BJ (cell line): ENCODE data around the gene GRK2. TPM values are rescaled to one million over a fixed set of nuclear protein-coding genes. Genes with fewer than 3 reads are reported as not detected.

Experiments
- CTCF ChIA-PET: fragments of 350-600 bp; formaldehyde crosslinking; extraction: SDS; loops from one replicate; lab custom pipeline; 2021; ENCODE audit warnings: antibody characterized with exemption, inconsistent platforms; lab: Yijun Ruan, JAX
- POLR2A ChIA-PET: fragments of 300-600 bp; sonication (Branson Sonifier 250); formaldehyde crosslinking; extraction: SDS; loops from one replicate; lab custom pipeline; 2021; ENCODE audit warnings: antibody characterized with exemption; lab: Charles Lee
- DNase-seq: peaks from one replicate; pipeline ENCODE4 v3.0.0-alpha.2; 2011; ENCODE audit warnings: low read depth
- H3K27me3 ChIP-seq: 2 replicates; pipeline ENCODE4 v1.6.0; 2011; ENCODE audit warnings: low read length; ENCODE audit not compliant: control insufficient read depth, insufficient read depth
- H3K36me3 ChIP-seq: 2 replicates; pipeline ENCODE4 v1.5.1; 2011; ENCODE audit warnings: low read length; ENCODE audit not compliant: control insufficient read depth, insufficient read depth
- H3K4me3 ChIP-seq: 2 replicates; pipeline ENCODE4 v1.5.1; 2011; ENCODE audit warnings: low read depth, mild to moderate bottlenecking, control low read depth, low read length
- polyA plus RNA-seq: library from polyadenylated mRNA; depleted of rRNA; stranded (reverse); fragments of >200 nt; gene quantifications from 2 replicates; pipeline ENCODE4 v1.2.3, GENCODE V29; 2011
- TF ChIP-seq, protein P1 (sequence below): IDR thresholded peaks from 2 replicates; pipeline ENCODE4 v1.5.1; 2011; ENCODE audit warnings: low read depth, mild to moderate bottlenecking, control low read depth, inconsistent platforms, low read length, moderate library complexity; ENCODE audit not compliant: insufficient read depth

The GRK2 gene
- polyA plus RNA-seq, 1 experiment, result 31.2 TPM

DNA sequence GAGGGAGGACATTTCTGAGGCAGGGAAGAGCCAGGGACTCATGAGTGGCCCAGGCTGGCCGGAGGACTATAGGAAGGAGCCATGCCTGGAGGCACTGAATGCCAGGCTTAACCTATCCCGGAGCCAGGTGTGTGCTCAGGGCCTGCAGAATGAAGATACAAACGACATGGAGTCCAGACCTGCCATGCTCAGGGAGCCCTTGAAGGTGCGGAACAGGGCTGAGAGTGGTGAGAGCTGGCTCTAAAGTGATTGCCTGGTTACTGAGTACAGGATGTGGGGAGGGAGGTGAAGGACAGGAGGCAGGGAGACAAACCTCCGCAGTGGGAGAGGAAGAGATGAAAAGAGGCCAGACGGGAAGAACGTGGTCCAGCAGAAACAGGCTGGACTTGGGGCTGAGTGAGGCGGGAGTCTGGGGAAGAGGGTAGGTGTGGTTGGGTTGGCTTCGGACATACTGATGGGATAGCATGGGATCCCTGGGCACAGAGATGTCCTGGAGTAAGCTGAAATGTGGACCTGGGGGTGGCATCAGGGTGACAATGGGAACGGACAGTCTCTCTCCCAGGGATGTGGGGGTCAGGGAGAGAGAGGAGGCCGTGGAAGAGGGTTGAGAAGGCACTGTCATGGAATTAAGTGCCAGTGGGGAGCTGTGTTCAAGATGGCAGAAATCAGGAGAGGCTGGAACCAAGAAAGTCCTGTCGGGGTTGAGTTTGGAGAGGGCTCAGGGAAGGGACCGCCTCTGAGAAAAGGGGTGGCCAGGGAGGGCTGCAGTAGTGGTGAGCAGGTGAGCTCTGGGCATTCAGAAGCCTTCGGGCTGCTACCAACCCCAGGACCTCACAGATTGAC lies 21.3 kb downstream of the GRK2 start:
- TF ChIP-seq, protein P1, sequence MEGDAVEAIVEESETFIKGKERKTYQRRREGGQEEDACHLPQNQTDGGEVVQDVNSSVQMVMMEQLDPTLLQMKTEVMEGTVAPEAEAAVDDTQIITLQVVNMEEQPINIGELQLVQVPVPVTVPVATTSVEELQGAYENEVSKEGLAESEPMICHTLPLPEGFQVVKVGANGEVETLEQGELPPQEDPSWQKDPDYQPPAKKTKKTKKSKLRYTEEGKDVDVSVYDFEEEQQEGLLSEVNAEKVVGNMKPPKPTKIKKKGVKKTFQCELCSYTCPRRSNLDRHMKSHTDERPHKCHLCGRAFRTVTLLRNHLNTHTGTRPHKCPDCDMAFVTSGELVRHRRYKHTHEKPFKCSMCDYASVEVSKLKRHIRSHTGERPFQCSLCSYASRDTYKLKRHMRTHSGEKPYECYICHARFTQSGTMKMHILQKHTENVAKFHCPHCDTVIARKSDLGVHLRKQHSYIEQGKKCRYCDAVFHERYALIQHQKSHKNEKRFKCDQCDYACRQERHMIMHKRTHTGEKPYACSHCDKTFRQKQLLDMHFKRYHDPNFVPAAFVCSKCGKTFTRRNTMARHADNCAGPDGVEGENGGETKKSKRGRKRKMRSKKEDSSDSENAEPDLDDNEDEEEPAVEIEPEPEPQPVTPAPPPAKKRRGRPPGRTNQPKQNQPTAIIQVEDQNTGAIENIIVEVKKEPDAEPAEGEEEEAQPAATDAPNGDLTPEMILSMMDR, result no peak
- ChIA-PET POLR2A (no interaction called here), CTCF (interaction anchor here (0.7 to 3.3 kb wide), 8 partner anchors 14 to 215 kb away, joined by 3 to 10 read pairs (median 4); no protein-coding TSS in a partner anchor)
- Histone ChIP-seq H3K36me3 (peaks cover 38% of the 10 kb centered on the region), H3K4me3 (peak overlapping the region; percentile 94; the same call in 1 of the 2 replicates), H3K27me3 (no peaks in the 10 kb centered on the region)
- DNase-seq, result no peak

DNA sequence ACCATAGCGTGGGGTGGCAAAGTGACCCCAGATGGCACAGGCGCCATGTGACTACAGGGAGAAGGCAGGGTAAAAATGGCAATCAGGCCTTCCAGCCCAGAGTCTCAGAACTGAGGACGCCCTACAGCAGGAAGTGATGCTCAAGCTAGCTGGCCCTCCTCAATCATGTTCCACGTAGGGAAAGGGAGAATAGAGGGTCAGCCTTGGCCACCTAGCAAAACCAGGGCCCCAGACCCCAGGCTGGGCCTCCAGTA lies 21.9 kb downstream of the GRK2 start:
- CTCF ChIA-PET, result interaction anchor here (0.7 to 3.3 kb wide), 7 partner anchors 19 to 216 kb away, joined by 3 to 10 read pairs (median 4); no protein-coding TSS in a partner anchor
- Histone ChIP-seq H3K4me3 (peak overlapping the region; percentile 94), H3K27me3 (no peaks in the 10 kb centered on the region), H3K36me3 (peaks cover 33% of the 10 kb centered on the region)
- POLR2A ChIA-PET, result interaction anchor here (0.5 kb wide), 1 partner anchor 18 kb away, joined by 4 read pairs; no protein-coding TSS in a partner anchor
- no peak for DNase-seq
- TF ChIP-seq, protein P1, result no peak

DNA sequence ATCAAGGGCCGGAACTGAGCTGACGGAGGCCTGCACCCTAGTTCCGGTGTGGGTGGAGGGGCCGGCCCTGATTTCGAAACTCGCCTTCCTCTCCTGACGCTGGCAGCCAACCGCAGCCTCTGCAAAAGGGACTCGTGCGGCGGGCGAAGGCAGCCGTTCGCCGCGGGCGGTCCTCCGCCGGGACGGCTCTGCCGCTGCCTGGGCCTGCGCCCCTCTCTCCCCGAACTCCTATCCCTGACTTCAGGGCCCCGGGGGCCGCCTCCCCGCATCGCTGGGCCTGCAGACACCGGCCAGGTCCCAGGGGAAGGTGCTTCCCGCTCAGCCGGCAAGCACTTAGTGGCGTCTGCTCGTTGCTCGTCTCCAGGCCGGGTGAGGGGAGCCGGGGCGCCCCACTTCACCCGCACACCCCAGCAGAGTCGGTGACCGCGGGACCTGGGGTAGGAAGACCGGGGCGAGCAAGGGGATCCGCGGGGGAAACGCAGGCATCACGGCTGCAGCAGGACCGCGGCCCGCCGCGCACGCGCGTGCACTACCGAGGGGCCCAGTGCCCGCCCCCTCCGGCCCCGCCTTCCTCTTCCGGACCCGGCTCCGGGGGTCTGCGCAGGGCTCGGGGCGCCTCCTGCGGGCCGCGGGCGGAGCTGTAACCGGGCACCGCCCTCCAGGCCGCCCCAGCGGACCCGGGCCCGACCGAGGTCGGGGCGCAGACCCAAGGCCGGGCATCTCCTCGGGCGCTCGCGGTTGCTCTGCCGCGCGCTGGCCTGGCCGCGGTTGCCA lies 22.4 kb downstream of the GRK2 start:
- ChIA-PET POLR2A (interaction anchor here (0.5 to 1.1 kb wide), 3 partner anchors 14 to 81 kb away, joined by 4 to 11 read pairs (median 4); partner anchors contain the start of gene SSH3), CTCF (interaction anchor here (0.7 to 3.3 kb wide), 11 partner anchors 11 to 216 kb away, joined by 3 to 12 read pairs (median 4); partner anchors contain the start of gene SSH3)
- Histone ChIP-seq H3K27me3 (no peaks in the 10 kb centered on the region), H3K36me3 (peaks cover 30% of the 10 kb centered on the region), H3K4me3 (peak overlapping the region; percentile 94)
- DNase-seq, result no peak
- TF ChIP-seq, protein P1, result no peak

DNA sequence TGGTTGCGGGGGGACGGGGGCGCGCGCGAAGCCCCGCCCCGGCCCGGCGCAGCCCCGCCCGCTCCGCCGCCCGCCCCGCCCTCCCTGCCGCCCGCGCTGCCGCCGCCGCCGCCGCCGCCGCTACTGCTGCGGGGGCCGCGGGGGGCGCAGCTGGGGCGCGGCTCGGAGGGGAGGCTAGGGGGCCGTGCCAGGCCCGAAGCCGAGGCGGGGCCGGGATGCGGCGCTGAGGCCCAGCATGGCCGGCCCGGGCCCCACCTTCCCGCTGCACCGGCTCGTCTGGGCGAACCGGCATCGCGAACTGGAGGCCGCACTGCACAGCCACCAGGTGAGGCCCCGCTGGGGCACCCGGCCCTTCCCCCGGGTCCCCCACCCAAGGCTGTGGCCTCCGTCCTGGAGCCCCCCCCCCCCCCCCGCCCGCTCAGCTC lies 23.0 kb downstream of the GRK2 start, which contains the start of gene ANKRD13D:
ANKRD13D (plus strand) TSS at position 78 of the 425 bp plus-strand sequence; CDS start at position 236, 158 bp downstream.
- CTCF ChIA-PET, result interaction anchor here (1.0 to 3.3 kb wide), 9 partner anchors 12 to 208 kb away, joined by 3 to 12 read pairs (median 4); partner anchors contain the start of gene SSH3
- DNase-seq, result no peak

More for the DNA sequence above, 23.0 kb downstream of the GRK2 start, which contains the start of gene ANKRD13D:
- POLR2A ChIA-PET, result interaction anchor here (0.6 to 1.1 kb wide), 2 partner anchors 14 to 80 kb away, joined by 4 to 11 read pairs; partner anchors contain the start of gene SSH3
- Histone ChIP-seq H3K4me3 (peak within 1 kb of the TSS; percentile 94), H3K27me3 (no peaks in the 10 kb centered on the region), H3K36me3 (peaks cover 25% of the 10 kb centered on the region)
- TF ChIP-seq, protein P1, result no peak
